GM23338 (cell line): Measurements from ENCODE around the gene HSD11B1. TPM values are rescaled to one million over a fixed set of nuclear protein-coding genes. Genes with fewer than 3 reads are reported as not detected.

Source experiments
- ATAC-seq: fragments of 200-7000 bp; cut with Tn5 transposase; 3 replicates; pipeline ENCODE4 v1.9.1; 2020
- DNase-seq: peaks from one replicate; pipeline ENCODE4 v3.0.0-alpha.2; 2015; ENCODE audit warnings: low spot score
- H2AFZ ChIP-seq: fragments of 200-600 bp; sonication (generic); 2 replicates; pipeline ENCODE4 v1.8.0; 2016; ENCODE audit warnings: antibody characterized with exemption, mild to moderate bottlenecking, moderate library complexity
- H3F3A ChIP-seq: fragments of 200-600 bp; sonication (generic); replicated peaks from 2 replicates; pipeline ENCODE4 v1.8.0; 2017; ENCODE audit warnings: antibody characterized with exemption, mixed run types, low read depth
- H3K27ac ChIP-seq: fragments of 200-600 bp; sonication (generic); 2 replicates; pipeline ENCODE4 v1.6.1; 2016; ENCODE audit warnings: low read depth
- H3K27me3 ChIP-seq: fragments of 200-600 bp; sonication (generic); 2 replicates; pipeline ENCODE4 v1.8.0; 2016; ENCODE audit warnings: mild to moderate bottlenecking, mixed run types, moderate library complexity; ENCODE audit not compliant: insufficient read depth
- H3K36me3 ChIP-seq: fragments of 200-600 bp; sonication (generic); 2 replicates; pipeline ENCODE4 v1.8.0; 2016; ENCODE audit warnings: mild to moderate bottlenecking; ENCODE audit not compliant: insufficient read depth
- H3K4me1 ChIP-seq: fragments of 200-600 bp; sonication (generic); 2 replicates; pipeline ENCODE4 v1.8.0; 2016; ENCODE audit warnings: mild to moderate bottlenecking, moderate library complexity; ENCODE audit not compliant: insufficient read depth
- H3K4me2 ChIP-seq: fragments of 200-600 bp; sonication (generic); 2 replicates; pipeline ENCODE4 v1.7.1; 2017; ENCODE audit warnings: mixed run types
- H3K4me3 ChIP-seq: fragments of 200-600 bp; sonication (generic); 2 replicates; pipeline ENCODE4 v1.6.1; 2016; ENCODE audit warnings: mixed run types
- H3K79me2 ChIP-seq: fragments of 200-600 bp; sonication (generic); replicated peaks from 2 replicates; pipeline ENCODE4 v1.8.0; 2017; ENCODE audit warnings: mild to moderate bottlenecking; ENCODE audit not compliant: insufficient read depth
- H3K9me2 ChIP-seq: fragments of 200-600 bp; sonication (generic); 2 replicates; pipeline ENCODE4 v1.8.0; 2017; ENCODE audit not compliant: insufficient read depth
- H4K20me1 ChIP-seq: fragments of 200-600 bp; sonication (generic); replicated peaks from 2 replicates; pipeline ENCODE4 v1.8.0; 2017; ENCODE audit warnings: mild to moderate bottlenecking; ENCODE audit not compliant: insufficient read depth
- H3K27ac Mint-ChIP-seq: 2 replicates; pipeline ENCODE4 v1.8.0; 2020; ENCODE audit warnings: inconsistent platforms, mild to moderate bottlenecking, moderate library complexity, mixed read lengths
- H3K27me3 Mint-ChIP-seq: 3 replicates; pipeline ENCODE4 v1.8.0; 2022; ENCODE audit warnings: low read depth, mild to moderate bottlenecking, moderate library complexity, mixed read lengths, inconsistent platforms; ENCODE audit not compliant: insufficient read depth, poor library complexity
- H3K36me3 Mint-ChIP-seq: 3 replicates; pipeline ENCODE4 v1.8.0; 2021; ENCODE audit warnings: low read depth, mild to moderate bottlenecking, inconsistent platforms, moderate library complexity, mixed read lengths
- H3K4me1 Mint-ChIP-seq: 3 replicates; pipeline ENCODE4 v1.8.0; 2020; ENCODE audit warnings: mild to moderate bottlenecking, inconsistent platforms, mixed read lengths
- H3K4me3 Mint-ChIP-seq: 3 replicates; pipeline ENCODE4 v1.8.0; 2021; ENCODE audit warnings: moderate library complexity, mild to moderate bottlenecking, inconsistent platforms, mixed read lengths
- H3K9me3 Mint-ChIP-seq: 3 replicates; pipeline ENCODE4 v1.8.0; 2020; ENCODE audit warnings: moderate library complexity, mild to moderate bottlenecking, inconsistent platforms, mixed read lengths
- CTCF ChIP-seq, 2 experiments: fragments of 200-600 bp in 1 of 2; sonication (generic) in 1 of 2; conservative IDR thresholded peaks; 2 replicates each; pipeline versions ENCODE4 v1.5.1 to v1.6.1; 2016 to 2017; ENCODE audit warnings: antibody characterized with exemption in 2 of 2, low read depth in 2 of 2, mild to moderate bottlenecking in 2 of 2, moderate library complexity in 1 of 2
- ETS1 ChIP-seq: IDR thresholded peaks from 2 replicates; pipeline ENCODE4 v1.6.1; 2016; ENCODE audit warnings: antibody characterized with exemption
- EZH2 ChIP-seq: fragments of 200-600 bp; sonication (generic); IDR thresholded peaks from one replicate; pipeline ENCODE4 v1.8.0; 2017; ENCODE audit warnings: antibody characterized with exemption, mild to moderate bottlenecking, low read depth; ENCODE audit not compliant: unreplicated experiment
- EZH2phosphoT487 ChIP-seq: fragments of 200-600 bp; sonication (generic); IDR thresholded peaks from one replicate; pipeline ENCODE4 v1.8.1; 2018; ENCODE audit warnings: antibody characterized with exemption; ENCODE audit not compliant: unreplicated experiment
- JUNB ChIP-seq: IDR thresholded peaks from one replicate; pipeline ENCODE4 v1.6.1; 2016; ENCODE audit warnings: antibody characterized with exemption; ENCODE audit not compliant: unreplicated experiment
- NANOG ChIP-seq: IDR thresholded peaks from 2 replicates; pipeline ENCODE4 v1.6.1; 2016; ENCODE audit warnings: antibody characterized with exemption, borderline replicate concordance
- POLR2AphosphoS5 ChIP-seq: IDR thresholded peaks from 2 replicates; pipeline ENCODE4 v1.6.1; 2016; ENCODE audit warnings: antibody characterized with exemption, low read depth
- REST ChIP-seq: IDR thresholded peaks from one replicate; pipeline ENCODE4 v1.6.1; 2018; ENCODE audit warnings: antibody characterized with exemption; ENCODE audit not compliant: unreplicated experiment
- STAT1 ChIP-seq: IDR thresholded peaks from one replicate; pipeline ENCODE4 v1.6.1; 2016; ENCODE audit warnings: antibody characterized with exemption; ENCODE audit not compliant: unreplicated experiment
- ZNF114 ChIP-seq: fragments of 250-450 bp; sonication (Bioruptor Pico); IDR thresholded peaks from 2 replicates; pipeline ENCODE4 v1.5.0; 2020; ENCODE audit warnings: mild to moderate bottlenecking, moderate library complexity
- ZNF331 ChIP-seq: fragments of 250-450 bp; sonication (Bioruptor Pico); IDR thresholded peaks from 2 replicates; pipeline ENCODE4 v1.5.0; 2020; ENCODE audit warnings: low read depth, mild to moderate bottlenecking, moderate library complexity
- ZNF462 ChIP-seq: fragments of 250-450 bp; sonication (Bioruptor Pico); IDR thresholded peaks from 2 replicates; pipeline ENCODE4 v1.5.0; 2020; ENCODE audit warnings: mild to moderate bottlenecking, moderate library complexity
- polyA plus RNA-seq: library from polyadenylated mRNA; unstranded; fragments of >200 nt; fragmentation: Nextera tagmentation; extraction: Ambion mirVana; gene quantifications from 2 replicates; pipeline ENCODE4 v1.2.1, GENCODE V29; 2016
- total RNA-seq: library from RNA; depleted of rRNA; stranded (reverse); fragments of >200 nt; shearing (Covaris generic); gene quantifications from 2 replicates; pipeline ENCODE4 v1.2.3, GENCODE V29; 2014

Gene HSD11B1
- total and polyA plus RNA-seq, 2 experiments from 2014 or later, result not detected

GRCh38 chr1:209720326-209720725 lies 15.7 kb downstream of the HSD11B1 start:
- peaks cover 6% of the 10 kb centered on the region; the same call in 1 of the 2 replicates for H3K9me2 ChIP-seq
- Mint-ChIP-seq H3K27me3 (no peaks in the 10 kb centered on the region), H3K4me3 (no peak overlapping the region), H3K27ac (no peak overlapping the region), H3K4me1 (no peaks in the 10 kb centered on the region), H3K36me3 (no peaks in the 10 kb centered on the region), H3K9me3 (no peaks in the 10 kb centered on the region)
- H3K79me2 ChIP-seq, result no peaks in the 10 kb centered on the region
- no peaks in the 10 kb centered on the region for H3K4me1 ChIP-seq
- H3K4me2 ChIP-seq, result no peak overlapping the region
- ATAC-seq, result no peak
- H3K27me3 ChIP-seq, result no peaks in the 10 kb centered on the region
- no peak for DNase-seq
- no peaks in the 10 kb centered on the region for H4K20me1 ChIP-seq
- TF ChIP-seq ZNF331 (CRISPR knock-in tag) (no peak), POLR2AphosphoS5 (no peak), ETS1 (no peak), REST (no peak), ZNF462 (CRISPR knock-in tag) (no peak), NANOG (no peak), STAT1 (no peak), ZNF114 (no peak), CTCF (conservative IDR thresholded peaks at IDR 0.05; ENCODE audit: low read depth in 2 of 2) (no peak), EZH2phosphoT487 (no peak), JUNB (no peak), EZH2 (no peak)
- H3K4me3 ChIP-seq, result no peak overlapping the region
- no peaks in the 10 kb centered on the region for H3K36me3 ChIP-seq
- no peak overlapping the region for H2AFZ ChIP-seq
- H3K27ac ChIP-seq, result no peak overlapping the region
- H3F3A ChIP-seq, result no peaks in the 10 kb centered on the region
